DND-41 (cell line): ENCODE measurements around the gene GRIN1.

Experiments
- ATAC-seq: fragments of 200-7000 bp; cut with Tn5 transposase; 3 replicates; pipeline ENCODE4 v1.9.1; 2021; ENCODE audit warnings: low read depth; ENCODE audit not compliant: insufficient read depth
- DNase-seq: peaks from one replicate; pipeline ENCODE4 v3.0.0-alpha.2; 2020
- H2AFZ ChIP-seq: 2 replicates; pipeline ENCODE4 v1.6.0; 2012; ENCODE audit warnings: low read depth, low read length
- H3K27ac ChIP-seq: 2 replicates; pipeline ENCODE4 v1.5.1; 2012; ENCODE audit warnings: low read length, inconsistent platforms
- H3K27me3 ChIP-seq: fragments of 200-600 bp; sonication (generic); 2 replicates; pipeline ENCODE4 v1.6.0; 2012; ENCODE audit warnings: low read length, mild to moderate bottlenecking, inconsistent platforms; ENCODE audit not compliant: insufficient read depth, poor library complexity
- H3K36me3 ChIP-seq: 2 replicates; pipeline ENCODE4 v1.5.1; 2012; ENCODE audit warnings: low read length, inconsistent platforms; ENCODE audit not compliant: insufficient read depth
- H3K4me1 ChIP-seq: 2 replicates; pipeline ENCODE4 v1.5.1; 2012; ENCODE audit warnings: mild to moderate bottlenecking, low read length; ENCODE audit not compliant: insufficient read depth
- H3K4me2 ChIP-seq: 2 replicates; pipeline ENCODE4 v1.6.0; 2012; ENCODE audit warnings: mild to moderate bottlenecking, moderate library complexity, low read length, inconsistent platforms; ENCODE audit not compliant: insufficient read depth
- H3K4me3 ChIP-seq, 2 experiments: fragments of 200-600 bp in 1 of 2; shearing (Covaris generic) in 1 of 2; 2 replicates each; pipeline ENCODE4 v1.5.1; 2012 to 2016; ENCODE audit warnings: inconsistent platforms in 2 of 2, low read length in 2 of 2, mild to moderate bottlenecking in 2 of 2, low read depth in 1 of 2, moderate library complexity in 1 of 2
- H3K79me2 ChIP-seq: 2 replicates; pipeline ENCODE4 v1.6.0; 2012; ENCODE audit warnings: low read length, inconsistent platforms; ENCODE audit not compliant: insufficient read depth
- H3K9ac ChIP-seq: 2 replicates; pipeline ENCODE4 v1.6.0; 2012; ENCODE audit warnings: low read depth, mild to moderate bottlenecking, inconsistent platforms, low read length, moderate library complexity
- H3K9me3 ChIP-seq: 2 replicates; pipeline ENCODE4 v1.5.1; 2012; ENCODE audit warnings: low read length, moderate library complexity, mild to moderate bottlenecking, inconsistent platforms; ENCODE audit not compliant: insufficient read depth, severe bottlenecking
- H4K20me1 ChIP-seq: 2 replicates; pipeline ENCODE4 v1.6.0; 2012; ENCODE audit warnings: low read length; ENCODE audit not compliant: insufficient read depth
- CTCF ChIP-seq: IDR thresholded peaks from 2 replicates; pipeline ENCODE4 v1.5.1; 2012; ENCODE audit warnings: borderline replicate concordance, low read length, moderate library complexity, mild to moderate bottlenecking; ENCODE audit not compliant: poor library complexity, severe bottlenecking; ENCODE audit errors: extremely low read depth
- EZH2 ChIP-seq: IDR thresholded peaks from 3 replicates; pipeline ENCODE4 v1.6.1; 2012; ENCODE audit warnings: borderline replicate concordance, low read depth, mild to moderate bottlenecking, moderate library complexity, low read length, inconsistent platforms; ENCODE audit not compliant: severe bottlenecking

The GRIN1 gene

GRCh38 chr9:137096785-137097546 is 42.0 kb upstream of the GRIN1 start:
- ATAC-seq: no peak
- H3K79me2 ChIP-seq: peaks cover 10% of the 10 kb centered on the region
- no peak for DNase-seq
- H3K27me3 ChIP-seq: no peaks in the 10 kb centered on the region
- peaks cover 2% of the 10 kb centered on the region for H3K9me3 ChIP-seq
- peaks cover 20% of the 10 kb centered on the region for H3K4me1 ChIP-seq
- H3K27ac ChIP-seq: peak overlapping the region; percentile 78; the same call in 1 of the 2 replicates
- TF ChIP-seq CTCF (no peak), EZH2 (no peak)
- peaks cover 62% of the 10 kb centered on the region for H3K36me3 ChIP-seq
- H3K9ac ChIP-seq: no peak overlapping the region; the same call in 1 of the 2 replicates
- H2AFZ ChIP-seq: no peak overlapping the region
- peaks cover 3% of the 10 kb centered on the region; the same call in 1 of the 2 replicates for H4K20me1 ChIP-seq
- peak overlapping the region; percentile 77 for H3K4me2 ChIP-seq
- peak overlapping the region in 1 of 2 experiments; percentile 56; a peak in 1 of 4 replicates for H3K4me3 ChIP-seq

DNA sequence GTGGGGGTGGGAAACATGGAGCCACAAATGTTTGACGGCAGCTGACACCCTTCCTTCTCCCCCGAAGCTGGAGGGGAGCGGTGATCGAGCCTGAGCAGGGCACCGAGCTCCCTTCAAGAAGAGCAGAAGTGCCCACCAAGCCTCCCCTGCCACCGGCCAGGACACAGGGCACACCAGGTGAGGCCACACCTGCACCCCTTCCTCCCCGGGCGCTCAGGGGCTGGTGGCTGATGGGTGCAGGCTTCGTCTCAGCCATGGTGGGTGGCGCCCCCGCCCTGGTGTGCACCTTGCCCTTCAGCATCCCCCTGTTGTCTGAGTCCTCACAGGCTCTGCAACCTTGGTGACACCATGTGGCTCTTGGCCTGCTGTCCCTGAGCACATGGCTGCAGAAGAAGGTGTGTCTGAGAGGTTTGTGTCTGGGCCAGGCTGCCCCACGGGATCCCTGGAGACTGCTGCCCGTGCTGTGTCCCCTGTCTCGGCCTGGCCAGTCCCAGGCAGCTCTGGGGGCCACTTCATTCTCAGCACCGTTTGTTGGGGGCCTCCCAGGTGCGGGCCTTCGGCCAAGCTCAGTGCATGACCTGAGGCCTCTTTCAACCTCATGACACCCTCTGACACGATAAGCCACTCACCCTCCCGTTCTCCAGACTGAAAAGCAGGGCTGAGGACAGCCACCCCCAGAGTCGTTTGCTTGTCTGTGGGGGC is 41.0 kb upstream of the GRIN1 start:
- H3K4me1 ChIP-seq: peaks cover 20% of the 10 kb centered on the region
- no peak for ATAC-seq
- H3K36me3 ChIP-seq: peaks cover 65% of the 10 kb centered on the region
- no peak for TF ChIP-seq EZH2
- no peak for TF ChIP-seq CTCF
- peaks cover 10% of the 10 kb centered on the region for H3K79me2 ChIP-seq
- no peak overlapping the region for H3K4me3 ChIP-seq
- no peak overlapping the region for H2AFZ ChIP-seq
- H3K4me2 ChIP-seq: no peak overlapping the region
- no peak overlapping the region for H3K27ac ChIP-seq
- H3K27me3 ChIP-seq: no peaks in the 10 kb centered on the region
- DNase-seq: no peak
- H4K20me1 ChIP-seq: peaks cover 3% of the 10 kb centered on the region; the same call in 1 of the 2 replicates
- no peak overlapping the region for H3K9ac ChIP-seq
- H3K9me3 ChIP-seq: peaks cover 8% of the 10 kb centered on the region

DNA sequence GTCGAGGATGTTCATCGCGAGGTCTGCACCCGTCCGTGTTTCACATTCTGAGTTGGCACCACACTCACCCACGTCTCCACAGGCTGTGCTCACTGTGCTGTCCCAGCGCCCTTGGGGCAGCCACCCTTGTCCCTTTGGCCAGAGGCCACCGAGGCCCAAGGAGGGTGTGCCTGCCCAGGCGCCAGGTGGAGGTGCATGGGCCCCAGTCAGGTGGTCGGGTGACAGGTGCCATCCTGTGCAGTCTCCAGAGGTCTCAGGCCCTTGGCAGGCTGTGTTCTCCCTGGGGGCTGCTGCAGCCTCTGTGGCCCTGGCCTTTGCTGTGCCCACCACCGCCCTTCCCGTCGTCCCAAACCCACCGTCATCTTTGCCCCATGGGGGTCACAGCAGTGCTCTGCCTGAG is 39.7 kb upstream of the GRIN1 start:
- Histone ChIP-seq H3K79me2 (peaks cover 10% of the 10 kb centered on the region), H3K27me3 (no peaks in the 10 kb centered on the region), H3K9me3 (peaks cover 9% of the 10 kb centered on the region), H3K9ac (no peak overlapping the region), H3K36me3 (peaks cover 78% of the 10 kb centered on the region), H3K4me1 (peaks cover 20% of the 10 kb centered on the region), H2AFZ (no peak overlapping the region), H3K4me3 (no peak overlapping the region), H4K20me1 (peaks cover 3% of the 10 kb centered on the region; the same call in 1 of the 2 replicates), H3K27ac (no peak overlapping the region), H3K4me2 (no peak overlapping the region)
- TF ChIP-seq EZH2 (no peak), CTCF (no peak)
- no peak for DNase-seq
- ATAC-seq: no peak
